CD4-positive, alpha-beta T cell (primary cell): ENCODE measurements around the gene GEMIN4. TPM values are rescaled to one million over a fixed set of nuclear protein-coding genes. Genes with fewer than 3 reads are reported as not detected.

ENCODE experiments used
- ATAC-seq: fragments of 200-7000 bp; cut with Tn5 transposase; one replicate; pipeline ENCODE4 v1.10.0; 2022; ENCODE audit warnings: mild to moderate bottlenecking; ENCODE audit not compliant: poor library complexity
- CTCF ChIA-PET: fragments of 350-600 bp; sonication (Branson Sonifier 250); formaldehyde crosslinking; loops from one replicate; lab custom pipeline; 2021; ENCODE audit warnings: antibody characterized with exemption, inconsistent platforms; lab: Charles Lee
- POLR2A ChIA-PET: fragments of 350-600 bp; sonication (Branson Sonifier 250); formaldehyde crosslinking; loops from one replicate; lab custom pipeline; 2021; ENCODE audit warnings: antibody characterized with exemption, inconsistent platforms; lab: Charles Lee
- DNase-seq, 14 experiments: peaks; one replicate each; pipeline ENCODE4 v3.0.0-alpha.2; 2013 to 2020; ENCODE audit warnings: mixed read lengths in 2 of 14
- H3K27ac ChIP-seq, 2 donors: one replicate each; pipeline versions ENCODE4 v1.5.1 to v1.7.0; 2013; ENCODE audit warnings: low read length in 2 of 2, low read depth in 1 of 2, mild to moderate bottlenecking in 1 of 2
- H3K27me3 ChIP-seq, 2 experiments: 1 replicate in 1 of 2; 2 replicates in 1 of 2; pipeline versions ENCODE4 v1.6.1 to v1.7.0; 2013; ENCODE audit warnings: low read length in 2 of 2, control low read depth in 1 of 2, mild to moderate bottlenecking in 1 of 2, moderate library complexity in 1 of 2; ENCODE audit not compliant: insufficient read depth in 2 of 2, control insufficient read depth in 1 of 2
- H3K36me3 ChIP-seq: one replicate; pipeline ENCODE4 v1.6.1; 2013; ENCODE audit warnings: low read length, control low read depth; ENCODE audit not compliant: insufficient read depth
- H3K4me1 ChIP-seq: one replicate; pipeline ENCODE4 v1.6.1; 2013; ENCODE audit warnings: low read length, control low read depth; ENCODE audit not compliant: insufficient read depth
- H3K4me3 ChIP-seq: one replicate; pipeline ENCODE4 v1.5.1; 2013; ENCODE audit warnings: mild to moderate bottlenecking, low read length, moderate library complexity
- H3K9me3 ChIP-seq, 2 experiments: 1 replicate in 1 of 2; 2 replicates in 1 of 2; pipeline versions ENCODE4 v1.6.1 to v1.7.0; 2013; ENCODE audit warnings: low read length in 2 of 2, mild to moderate bottlenecking in 2 of 2, control low read depth in 1 of 2, moderate library complexity in 1 of 2; ENCODE audit not compliant: control insufficient read depth in 1 of 2, insufficient read depth in 1 of 2
- H3K27ac Mint-ChIP-seq: one replicate; pipeline ENCODE4 v1.8.0; 2020; ENCODE audit warnings: mixed read lengths
- H3K27me3 Mint-ChIP-seq: one replicate; pipeline ENCODE4 v1.8.0; 2021; ENCODE audit warnings: mixed read lengths
- H3K36me3 Mint-ChIP-seq: one replicate; pipeline ENCODE4 v1.8.0; 2021; ENCODE audit warnings: low read depth, mixed read lengths
- H3K4me1 Mint-ChIP-seq: one replicate; pipeline ENCODE4 v1.8.0; 2021; ENCODE audit warnings: low read depth, mixed read lengths
- H3K4me3 Mint-ChIP-seq: one replicate; pipeline ENCODE4 v1.8.0; 2020; ENCODE audit warnings: mild to moderate bottlenecking, mixed read lengths
- H3K9me3 Mint-ChIP-seq: one replicate; pipeline ENCODE4 v1.8.0; 2020; ENCODE audit warnings: mixed read lengths
- CTCF ChIP-seq: fragments of 200-600 bp; IDR thresholded peaks from one replicate; pipeline ENCODE4 v1.8.0; 2022; ENCODE audit warnings: antibody characterized with exemption, mild to moderate bottlenecking
- intact Hi-C, 2 experiments: fragments of 100-400 bp; cut with DNase I in 1 of 2; cut with micrococcal nuclease in 1 of 2; formaldehyde crosslinking; loops; one replicate each; pipeline versions ENCODE4 v1.15.1 to v1.9.0; 2023 to 2025; cut with DNase I, micrococcal nuclease
- total RNA-seq, 174 experiments: library from RNA in 2 of 174; stranded (reverse) in 2 of 174; gene quantifications; one replicate each; pipeline ENCODE4 v1.2.3 and lab custom pipeline; 2021 to 2026

The GEMIN4 gene
- total RNA-seq, 2 experiments from 2014 or later, result 16.0 to 18.0 TPM

DNA sequence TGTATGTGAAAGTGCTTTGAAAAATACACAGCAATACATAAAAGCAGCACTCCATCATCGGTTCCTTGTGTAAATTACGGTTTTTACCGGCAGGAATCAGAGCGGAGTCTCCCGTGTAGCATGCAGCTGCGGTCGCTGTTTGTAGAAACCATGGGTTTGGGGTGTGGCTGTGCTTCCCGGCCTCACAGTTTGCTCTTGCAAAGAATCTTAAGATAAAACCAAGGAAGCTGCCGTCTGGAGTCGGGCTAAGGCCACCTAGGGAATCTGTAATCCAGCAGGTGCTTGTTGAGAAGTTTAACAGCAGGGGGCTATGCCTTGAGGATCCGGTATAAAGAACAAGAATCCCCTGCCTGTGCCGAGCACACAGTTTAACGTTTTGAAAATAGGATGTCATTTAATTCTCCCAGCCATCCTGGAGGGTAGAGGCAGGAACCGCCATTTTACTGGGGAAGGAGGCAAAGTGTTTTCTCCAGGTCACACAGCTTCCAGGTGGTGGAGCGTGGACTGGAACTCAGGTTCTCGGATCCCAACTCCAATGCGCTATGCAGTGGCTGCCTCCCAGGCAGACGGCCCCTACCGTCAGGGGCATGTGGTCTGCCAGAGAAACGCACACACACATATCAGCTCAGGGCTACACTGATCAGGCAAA, 25.7 kb downstream of the GEMIN4 start:
- POLR2A ChIA-PET, result interaction anchor here (0.8 kb wide), 1 partner anchor 13 kb away, joined by 3 read pairs; no protein-coding TSS in a partner anchor
- DNase-seq (no peak), ATAC-seq (no peak)
- H3K4me3 Mint-ChIP-seq, result no peak overlapping the region
- peaks cover 8 to 9% of the 10 kb centered on the region in 2 experiments for H3K27me3 ChIP-seq
- CTCF ChIA-PET, result no interaction called here
- TF ChIP-seq CTCF, result no peak
- intact Hi-C loops, result no loop called here
- no peaks in the 10 kb centered on the region for H3K36me3 ChIP-seq
- no peak overlapping the region for H3K4me3 ChIP-seq
- no peaks in the 10 kb centered on the region for H3K9me3 ChIP-seq
- H3K4me1 ChIP-seq, result peaks cover 1% of the 10 kb centered on the region
- H3K4me1 Mint-ChIP-seq, result no peaks in the 10 kb centered on the region
- H3K27ac ChIP-seq, result no peak overlapping the region
- H3K36me3 Mint-ChIP-seq, result no peaks in the 10 kb centered on the region
- no peak overlapping the region for H3K27ac Mint-ChIP-seq
- H3K9me3 Mint-ChIP-seq, result no peaks in the 10 kb centered on the region
- H3K27me3 Mint-ChIP-seq, result peaks cover 30% of the 10 kb centered on the region

DNA sequence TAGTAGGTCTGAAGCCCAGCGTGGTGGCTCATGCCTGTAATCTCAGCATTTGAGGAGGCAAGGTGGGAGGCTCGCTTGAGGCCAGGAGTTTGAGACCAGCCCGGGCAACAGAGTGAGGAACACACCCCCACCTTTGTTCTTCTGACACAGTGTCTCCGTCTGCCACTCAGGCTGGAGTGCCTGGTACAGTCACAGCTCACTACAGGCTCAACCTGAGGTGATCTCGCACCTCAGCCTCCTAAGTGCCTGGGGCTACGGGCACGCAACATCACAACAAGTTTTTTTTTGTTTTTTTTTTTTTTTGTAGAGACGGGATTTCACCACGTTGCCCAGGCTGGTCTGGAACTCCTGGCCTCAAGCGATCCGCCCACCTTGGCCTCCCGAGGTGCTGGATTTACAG, 26.3 kb downstream of the GEMIN4 start:
- intact Hi-C loops, result no loop called here
- Histone ChIP-seq H3K27me3 (peaks cover 4 to 5% of the 10 kb centered on the region in 2 experiments), H3K9me3 (no peaks in the 10 kb centered on the region), H3K4me1 (no peaks in the 10 kb centered on the region), H3K27ac (no peak overlapping the region), H3K4me3 (no peak overlapping the region), H3K36me3 (no peaks in the 10 kb centered on the region)
- H3K4me3 Mint-ChIP-seq, result no peak overlapping the region
- DNase-seq (no peak), ATAC-seq (no peak)
- peaks cover 25% of the 10 kb centered on the region for H3K27me3 Mint-ChIP-seq
- ChIA-PET CTCF (no interaction called here), POLR2A (no interaction called here)
- TF ChIP-seq CTCF, result no peak
- no peaks in the 10 kb centered on the region for H3K9me3 Mint-ChIP-seq
- no peaks in the 10 kb centered on the region for H3K36me3 Mint-ChIP-seq
- H3K4me1 Mint-ChIP-seq, result no peaks in the 10 kb centered on the region
- H3K27ac Mint-ChIP-seq, result no peak overlapping the region

DNA sequence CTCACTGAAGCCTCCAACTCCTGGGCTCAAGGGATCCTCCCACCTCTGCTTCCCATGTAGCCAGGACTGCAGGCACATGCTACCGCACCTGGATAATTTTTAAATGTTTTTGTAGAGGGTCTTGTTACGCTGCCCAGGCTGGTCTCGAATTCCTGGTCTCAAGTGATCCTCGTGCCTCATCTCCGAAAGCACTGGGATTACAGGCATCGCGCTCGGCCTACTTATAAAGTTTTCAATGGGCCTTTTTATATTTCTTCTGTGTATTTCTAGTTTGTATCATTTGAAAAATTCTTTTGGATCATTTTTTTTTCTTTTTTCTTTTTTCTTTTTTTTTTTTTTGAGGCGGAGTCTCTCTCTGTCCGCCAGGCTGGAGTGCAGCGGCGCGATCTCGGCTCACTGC, 27.0 kb downstream of the GEMIN4 start:
- no peak for DNase-seq
- H3K4me1 Mint-ChIP-seq, result no peaks in the 10 kb centered on the region
- H3K27ac Mint-ChIP-seq, result no peak overlapping the region
- H3K9me3 Mint-ChIP-seq, result no peaks in the 10 kb centered on the region
- ATAC-seq, result no peak
- TF ChIP-seq CTCF, result no peak
- H3K36me3 Mint-ChIP-seq, result no peaks in the 10 kb centered on the region
- intact Hi-C loops, result no loop called here
- ChIA-PET CTCF (no interaction called here), POLR2A (no interaction called here)
- no peak overlapping the region for H3K4me3 Mint-ChIP-seq
- Histone ChIP-seq H3K9me3 (no peaks in the 10 kb centered on the region), H3K27me3 (no peaks in the 10 kb centered on the region), H3K4me3 (no peak overlapping the region), H3K36me3 (no peaks in the 10 kb centered on the region), H3K4me1 (no peaks in the 10 kb centered on the region), H3K27ac (no peak overlapping the region)
- peaks cover 19% of the 10 kb centered on the region for H3K27me3 Mint-ChIP-seq
